GM18502 (cell line): ENCODE data around the gene STRIP1.
"Not testable (repeated sequence)": the region's sequence is repeated elsewhere in the genome, so short reads cannot be mapped to it uniquely, and the experiment has no call there.

Source experiments
- ATAC-seq: cut with Tn5 transposase; IDR thresholded peaks from one replicate; pipeline ENCODE4 v1.9.1; 2021; ENCODE audit warnings: mild to moderate bottlenecking; ENCODE audit not compliant: unreplicated experiment, poor library complexity

Gene STRIP1

GRCh38 chr1:110065841-110066240 is 31.4 kb downstream of the STRIP1 start:
- ATAC-seq = no peak

DNA sequence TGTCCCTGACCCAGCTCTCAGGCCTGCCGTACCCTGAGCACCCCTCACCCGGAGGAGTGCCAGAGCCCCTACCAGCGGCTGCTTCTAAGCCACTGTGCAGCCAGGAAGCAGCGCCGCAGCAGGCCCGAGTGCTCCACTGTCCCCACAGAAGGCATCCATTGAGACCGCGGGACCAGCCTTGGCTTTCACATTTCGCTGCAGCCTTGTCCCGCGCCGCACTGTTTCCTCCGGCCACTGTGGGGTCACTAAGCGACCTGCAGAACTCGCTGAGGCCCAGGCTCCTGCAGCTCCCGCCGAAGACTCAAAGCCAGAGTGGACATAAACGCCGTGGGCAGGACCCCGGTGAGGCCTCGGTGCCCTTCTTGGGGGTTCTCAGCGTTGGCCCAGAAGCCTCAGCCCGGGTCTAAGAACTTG is 33.1 kb downstream of the STRIP1 start:
- no peak for ATAC-seq

DNA sequence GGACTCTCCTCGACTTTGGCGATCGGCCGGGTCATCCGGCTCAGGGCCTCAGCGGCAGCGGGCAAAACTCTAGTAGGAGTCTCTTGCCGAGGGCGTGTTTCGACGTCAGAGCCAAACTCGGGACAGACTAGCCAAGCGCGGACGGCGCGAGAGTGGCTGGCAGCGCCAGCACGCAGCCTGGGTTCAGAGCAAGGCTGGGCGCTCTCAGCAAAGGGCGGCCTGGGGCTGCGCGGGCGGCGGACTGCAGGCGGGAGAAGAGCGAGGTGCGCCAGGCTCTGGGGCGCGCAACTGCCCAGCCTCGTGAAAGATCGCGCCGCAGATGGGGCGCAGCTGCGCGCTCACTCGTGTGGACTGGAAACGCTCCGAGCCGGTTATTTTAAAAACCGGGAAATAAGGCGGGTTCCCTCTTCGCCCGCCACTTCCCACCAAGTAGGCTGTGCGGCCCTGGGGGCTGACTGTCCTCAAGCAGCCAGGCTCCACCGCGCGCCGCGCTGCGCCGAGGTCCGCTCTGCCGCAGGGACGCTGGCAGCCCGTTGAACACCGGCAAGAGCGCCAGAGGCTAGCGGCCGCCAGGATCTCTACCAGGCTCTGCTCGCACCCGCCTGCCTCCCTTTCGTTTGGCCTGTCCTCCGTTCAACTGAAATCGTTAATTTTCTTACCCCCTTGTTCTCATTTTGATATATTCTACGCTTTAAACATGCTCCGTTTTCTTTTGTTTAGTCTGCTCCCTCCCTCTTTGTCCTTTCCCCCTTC is 33.6 kb downstream of the STRIP1 start:
- ATAC-seq = no peak

DNA sequence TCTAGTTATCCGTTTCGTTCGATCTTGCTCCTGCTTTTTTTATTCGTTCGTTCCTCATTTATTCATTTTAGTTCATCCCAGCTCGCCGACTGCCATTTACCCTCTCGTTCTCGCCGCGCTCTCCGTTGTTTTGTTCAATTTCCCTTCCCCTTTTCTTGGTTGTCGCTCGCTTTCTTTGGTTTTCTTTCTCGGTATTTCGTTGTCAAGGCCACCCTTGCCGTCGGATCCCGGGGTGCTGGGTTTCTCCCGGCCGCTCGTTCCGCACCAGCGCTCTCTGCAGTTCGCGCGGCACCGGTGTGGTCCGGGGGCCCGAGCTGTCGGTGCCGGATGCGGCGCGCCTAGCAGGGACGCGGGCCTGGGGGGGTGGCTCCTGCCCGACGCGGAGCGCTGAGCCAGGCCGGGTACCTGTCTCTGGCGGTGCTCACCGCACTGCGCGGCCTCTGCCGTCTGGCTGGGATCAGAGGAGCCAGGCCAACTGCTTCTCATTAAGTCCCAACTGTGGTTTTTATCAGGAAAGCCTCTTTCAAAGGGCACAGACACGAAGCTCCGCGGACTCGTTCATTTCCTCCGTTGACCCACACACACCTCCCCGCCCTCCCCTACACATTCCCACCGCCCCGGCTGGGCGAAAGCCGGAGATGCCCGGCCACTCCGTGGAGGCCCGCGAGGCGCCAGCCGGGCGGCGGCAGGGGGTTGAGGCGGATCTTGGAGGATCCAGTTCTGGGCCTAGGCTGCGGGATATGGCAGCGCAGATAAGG is 34.4 kb downstream of the STRIP1 start:
- no peak for ATAC-seq

- ATAC-seq = no peak
Measured at GRCh38 chr1:110069404-110070281, 35.2 kb downstream of the STRIP1 start.

DNA sequence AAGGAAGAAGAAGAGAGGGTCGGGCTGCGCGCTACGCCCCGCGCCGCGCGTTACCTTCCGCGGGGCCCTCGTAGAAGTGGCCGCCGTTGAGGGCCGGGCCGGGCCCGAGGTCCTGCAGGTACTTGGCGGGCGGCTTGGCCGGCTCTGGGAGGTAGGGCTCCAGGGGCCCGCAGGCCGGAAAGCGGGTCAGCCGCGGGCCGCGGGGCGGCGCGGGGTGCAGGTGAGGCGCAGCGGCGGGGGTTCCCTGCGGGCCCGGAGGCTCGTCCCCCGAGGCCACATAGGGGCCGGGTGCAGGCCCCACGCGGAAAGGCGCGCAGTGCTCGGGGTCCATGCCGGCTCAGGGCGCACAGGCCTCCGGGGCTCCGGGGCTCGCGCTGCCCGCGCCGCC is 35.9 kb downstream of the STRIP1 start:
- ATAC-seq = no peak

DNA sequence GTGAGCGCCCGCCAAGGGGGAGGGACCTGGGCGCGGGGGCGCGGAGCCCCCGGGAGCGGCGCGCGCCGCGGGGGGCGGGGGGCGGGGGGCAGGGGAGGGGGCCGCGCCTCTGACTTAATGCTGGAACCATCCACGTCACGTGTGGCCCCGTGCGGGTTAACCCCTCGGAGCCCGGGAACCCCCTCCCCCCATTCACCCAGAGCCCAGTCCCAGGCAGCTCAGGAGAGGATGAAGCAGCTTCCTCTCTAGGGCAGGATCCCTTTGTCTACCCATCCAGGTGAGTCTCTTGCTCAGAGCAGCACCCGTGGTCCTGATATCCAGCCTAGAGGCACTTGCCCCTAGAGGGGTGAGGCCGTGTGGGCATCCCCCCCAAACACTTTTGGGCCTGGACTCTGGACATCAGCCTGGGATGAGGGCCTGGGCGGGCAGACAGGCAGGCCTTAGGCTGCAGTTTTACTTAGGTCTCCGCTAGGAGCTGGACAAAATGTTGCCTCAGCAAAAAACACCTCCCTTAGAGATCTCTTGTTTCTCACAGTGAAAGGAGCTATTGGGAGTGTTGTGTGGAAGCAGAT is 36.3 kb downstream of the STRIP1 start, which contains the start of gene ALX3:
TSS of gene ALX3 (minus strand) at position 2 of the 572 bp plus-strand sequence. CDS start 60 bp downstream, outside the sequence.
- no peak for ATAC-seq

DNA sequence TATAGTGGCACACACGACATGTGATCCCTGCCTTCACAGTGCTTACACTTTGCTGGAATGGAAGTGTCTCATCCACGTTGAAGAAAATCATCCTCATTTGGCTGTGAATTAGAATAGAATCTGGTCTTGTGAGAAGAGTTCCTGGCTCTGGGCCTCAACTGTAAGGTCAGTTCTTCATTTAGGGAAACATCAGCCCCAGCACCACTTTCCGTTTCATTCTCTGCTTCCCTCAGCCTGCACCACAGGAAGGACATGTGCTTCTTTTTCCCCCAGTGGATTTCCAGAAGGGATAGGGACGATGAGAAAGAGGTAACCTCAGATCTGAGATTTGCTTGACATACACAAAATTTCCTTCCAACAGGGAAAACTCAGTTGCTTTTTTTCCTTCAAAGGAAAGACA is 39.7 kb downstream of the STRIP1 start:
- no peak for ATAC-seq

DNA sequence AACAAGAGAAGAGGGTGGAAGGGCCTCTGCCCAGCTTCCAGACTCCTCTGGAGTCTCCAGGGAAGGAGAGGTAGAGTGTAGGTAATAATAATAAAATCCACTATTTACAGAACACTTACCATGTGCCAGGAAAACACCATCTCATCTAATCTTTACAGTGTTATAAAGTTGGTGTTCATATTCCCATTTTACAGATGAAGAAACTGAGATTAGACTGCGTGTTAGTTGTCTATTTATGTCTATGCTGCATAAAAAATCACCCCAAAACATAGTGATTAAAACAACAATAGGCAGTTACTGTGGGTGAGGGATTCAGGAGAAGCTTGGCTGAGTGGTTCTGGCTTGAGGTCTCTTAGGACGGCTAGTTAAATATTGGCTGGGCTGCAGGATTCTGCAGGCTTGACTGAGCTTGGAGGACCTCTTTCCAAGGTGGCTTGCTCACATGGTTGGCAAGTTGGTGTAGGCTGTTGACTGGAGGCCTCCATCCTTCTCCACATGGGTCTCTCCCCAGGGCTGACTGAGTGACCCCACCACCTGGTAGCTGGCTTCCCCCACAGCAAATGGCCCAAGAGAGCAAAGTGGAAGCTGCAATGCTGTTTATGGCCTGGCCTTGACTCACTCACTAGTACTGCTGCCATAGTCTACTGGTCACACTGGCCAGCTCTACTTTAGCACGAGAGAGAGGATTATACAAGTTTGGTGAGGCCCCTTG is 42.5 kb downstream of the STRIP1 start:
- ATAC-seq = no peak

GRCh38 chr1:110079995-110080394 is 45.6 kb downstream of the STRIP1 start:
- ATAC-seq = not testable (repeated sequence)

GRCh38 chr1:110081061-110081460 is 46.6 kb downstream of the STRIP1 start:
- no peak for ATAC-seq

DNA sequence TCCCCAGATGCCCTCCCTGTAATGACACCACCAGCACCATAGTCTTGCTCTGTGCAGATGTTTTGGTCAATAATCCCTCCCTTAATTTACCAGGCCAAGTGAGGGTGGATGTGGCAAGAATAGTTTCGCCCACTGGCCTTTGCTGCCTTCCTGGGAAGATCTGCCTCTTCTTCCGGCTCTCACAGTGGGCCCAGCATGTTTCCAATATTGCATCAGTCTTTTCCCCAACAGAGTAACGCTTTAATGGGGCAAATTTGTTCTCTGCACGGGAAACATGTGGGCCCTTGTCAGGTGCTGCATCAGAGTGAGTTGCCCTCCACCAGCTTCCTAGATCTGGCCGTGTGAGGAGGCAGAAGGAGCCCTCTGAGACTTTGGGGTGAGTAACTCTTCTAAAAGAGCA is 48.1 kb downstream of the STRIP1 start:
- ATAC-seq = no peak

DNA sequence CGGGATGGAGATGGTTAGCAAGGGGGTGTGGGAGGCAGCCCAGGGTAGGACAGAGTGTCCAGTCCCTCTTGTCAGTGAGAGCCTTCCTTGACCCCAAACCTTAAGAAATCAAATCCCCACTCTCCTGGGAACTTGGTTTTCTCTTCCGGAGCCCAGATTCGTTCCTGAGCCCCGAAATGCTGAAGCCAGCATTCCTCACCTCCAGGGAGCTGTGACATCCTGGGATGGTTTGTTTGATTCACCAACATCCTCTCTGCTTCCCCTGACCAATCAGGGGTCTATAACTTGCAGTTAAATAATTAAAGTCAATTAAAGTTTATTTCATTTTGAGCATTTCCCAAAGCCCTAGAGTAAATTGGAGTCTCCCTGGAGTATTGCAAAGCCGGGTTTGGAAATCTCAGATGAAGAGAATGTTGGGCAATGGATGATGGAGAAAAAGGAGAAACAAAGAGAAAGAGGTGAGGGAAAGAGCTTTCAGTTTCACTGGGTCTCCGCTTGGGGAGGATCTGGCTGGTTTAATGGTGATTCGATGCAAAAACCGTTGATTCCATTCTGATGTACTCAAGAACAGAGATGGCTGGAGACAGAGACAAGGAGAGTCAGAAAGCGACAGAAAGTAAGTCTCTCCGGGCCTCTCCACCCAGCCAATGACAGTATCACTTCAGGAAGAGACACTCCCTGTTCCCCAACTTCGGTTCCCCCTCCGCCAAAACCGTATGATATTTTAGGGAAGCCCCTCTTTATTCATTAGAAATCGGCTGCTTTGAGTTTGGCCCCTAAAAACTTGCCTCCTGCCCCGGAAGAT is 48.8 kb downstream of the STRIP1 start:
- ATAC-seq = no peak

DNA sequence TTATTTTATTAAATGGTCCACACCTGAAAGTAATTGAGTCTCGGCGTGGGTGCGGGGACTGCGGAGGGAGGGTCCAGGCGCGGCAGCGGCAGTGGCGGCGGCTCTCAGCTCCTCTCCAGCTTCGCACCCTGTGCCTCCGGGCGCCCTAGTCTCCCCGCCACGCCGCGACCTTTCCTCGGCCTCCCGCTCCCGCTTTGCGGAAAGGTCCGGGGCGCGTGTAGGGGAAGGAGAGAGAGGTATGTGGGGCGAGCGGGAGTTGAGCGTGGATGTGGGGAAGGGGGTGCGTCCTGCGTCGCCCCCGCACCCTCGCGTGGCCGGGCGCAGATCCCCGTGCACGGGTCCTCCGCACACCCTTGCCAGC is 49.4 kb downstream of the STRIP1 start:
- ATAC-seq = no peak

DNA sequence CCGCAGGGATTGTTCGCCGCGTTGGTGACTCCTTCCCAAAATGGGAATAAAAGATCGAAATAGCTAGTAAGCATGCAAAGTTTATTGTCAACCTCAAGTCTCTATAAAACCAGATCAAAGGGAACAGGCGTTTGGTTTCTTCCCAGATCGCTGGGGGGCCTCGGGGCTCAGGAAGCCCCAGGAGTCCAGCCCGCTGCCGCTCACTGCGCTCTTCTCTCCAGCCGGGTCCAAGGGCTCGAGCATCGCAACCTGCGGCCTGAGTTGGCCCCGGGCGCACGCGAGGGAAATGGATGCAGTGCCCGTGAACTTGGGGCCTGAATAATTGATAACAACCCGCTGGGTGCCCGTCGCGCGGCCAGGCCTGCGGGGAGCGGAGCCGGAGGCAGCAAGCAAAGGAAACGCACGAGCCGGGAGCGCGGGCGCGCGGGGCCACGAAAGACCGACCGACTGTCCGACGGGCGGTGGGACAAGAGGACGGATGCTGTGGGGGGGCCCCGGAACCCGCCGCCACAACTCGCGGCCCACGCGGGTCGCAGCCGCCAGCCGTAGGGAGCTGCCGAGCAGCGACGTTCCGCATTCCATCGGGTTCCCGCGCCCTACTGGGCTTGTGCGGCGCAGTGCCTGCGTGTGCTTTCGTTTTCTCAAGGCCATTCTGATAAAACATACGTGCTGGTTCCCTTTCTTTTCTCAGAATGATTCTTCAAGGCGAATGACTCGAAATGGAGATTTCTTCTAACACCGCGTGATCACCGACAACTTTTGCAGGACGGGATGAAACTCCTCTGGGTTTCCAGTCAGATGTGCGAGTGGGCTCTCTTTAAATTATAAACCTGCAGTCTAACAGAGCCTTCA is 50.0 kb downstream of the STRIP1 start:
- no peak for ATAC-seq

DNA sequence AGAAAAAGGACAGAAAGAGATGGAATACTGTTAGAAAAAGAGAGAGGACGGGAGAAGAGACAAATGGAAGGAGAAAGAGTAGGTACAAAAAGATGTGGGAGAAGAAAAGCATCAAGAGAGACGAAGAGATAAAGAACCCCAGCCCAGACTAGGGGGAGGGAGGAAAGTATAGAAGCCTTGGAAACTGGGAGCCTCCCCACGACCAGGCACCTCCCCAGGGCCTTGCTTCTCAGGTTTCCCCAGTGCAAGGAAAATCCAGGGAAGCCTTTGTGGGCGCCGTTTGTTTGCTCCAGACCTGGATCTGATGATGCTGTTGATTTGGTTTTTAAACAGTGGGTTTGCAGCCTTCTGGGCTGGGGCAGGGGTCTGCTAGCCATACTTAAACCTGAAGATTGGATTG is 51.2 kb downstream of the STRIP1 start:
- ATAC-seq = no peak

- no peak for ATAC-seq
Measured at GRCh38 chr1:110086961-110087360, 52.5 kb downstream of the STRIP1 start.
